NCI-H460 (cell line): ENCODE results near the gene ZNF550. TPM values are rescaled to one million over a fixed set of nuclear protein-coding genes. Genes with fewer than 3 reads are reported as not detected.

Experiments used
- DNase-seq: peaks from one replicate; pipeline ENCODE4 v3.0.0-alpha.2; 2016; ENCODE audit warnings: low read depth; ENCODE audit errors: extremely low read depth
- polyA plus RNA-seq: library from polyadenylated mRNA; depleted of rRNA; stranded (reverse); fragments of >200 nt; gene quantifications from 2 replicates; pipeline ENCODE4 v1.2.3, GENCODE V29; 2014; cell fraction: nucleus; rRNA removed
- total RNA-seq: library from RNA; depleted of rRNA; stranded (reverse); fragments of >200 nt; shearing (Covaris generic); gene quantifications from 2 replicates; pipeline ENCODE4 v1.2.3, GENCODE V29; 2014; rRNA removed

The ZNF550 gene
- 8.3 and 8.6 TPM in 2 replicates for total RNA-seq
- polyA plus RNA-seq = 14.9 and 18.8 TPM in 2 replicates

GRCh38 chr19:57559404-57560025 lies at the start of gene ZNF550:
ZNF550 (minus strand) TSS chr19:57559863; CDS start chr19:57559682, 181 bp downstream.
- peak; percentile 66 for DNase-seq

GRCh38 chr19:57606931-57607330 lies 47.3 kb upstream of the ZNF550 start:
- no peak for DNase-seq

- peak; percentile 88 for DNase-seq
Measured at GRCh38 chr19:57599761-57600383, 40.2 kb upstream of the ZNF550 start, which contains the start of gene ZNF530. ZNF530 (plus strand) TSS chr19:57599885; CDS start chr19:57604346, 4,461 bp downstream.

- DNase-seq = no peak
Measured at GRCh38 chr19:57599377-57599760, 39.7 kb upstream of the ZNF550 start.

GRCh38 chr19:57587529-57587928 lies 27.9 kb upstream of the ZNF550 start:
- no peak for DNase-seq

DNA sequence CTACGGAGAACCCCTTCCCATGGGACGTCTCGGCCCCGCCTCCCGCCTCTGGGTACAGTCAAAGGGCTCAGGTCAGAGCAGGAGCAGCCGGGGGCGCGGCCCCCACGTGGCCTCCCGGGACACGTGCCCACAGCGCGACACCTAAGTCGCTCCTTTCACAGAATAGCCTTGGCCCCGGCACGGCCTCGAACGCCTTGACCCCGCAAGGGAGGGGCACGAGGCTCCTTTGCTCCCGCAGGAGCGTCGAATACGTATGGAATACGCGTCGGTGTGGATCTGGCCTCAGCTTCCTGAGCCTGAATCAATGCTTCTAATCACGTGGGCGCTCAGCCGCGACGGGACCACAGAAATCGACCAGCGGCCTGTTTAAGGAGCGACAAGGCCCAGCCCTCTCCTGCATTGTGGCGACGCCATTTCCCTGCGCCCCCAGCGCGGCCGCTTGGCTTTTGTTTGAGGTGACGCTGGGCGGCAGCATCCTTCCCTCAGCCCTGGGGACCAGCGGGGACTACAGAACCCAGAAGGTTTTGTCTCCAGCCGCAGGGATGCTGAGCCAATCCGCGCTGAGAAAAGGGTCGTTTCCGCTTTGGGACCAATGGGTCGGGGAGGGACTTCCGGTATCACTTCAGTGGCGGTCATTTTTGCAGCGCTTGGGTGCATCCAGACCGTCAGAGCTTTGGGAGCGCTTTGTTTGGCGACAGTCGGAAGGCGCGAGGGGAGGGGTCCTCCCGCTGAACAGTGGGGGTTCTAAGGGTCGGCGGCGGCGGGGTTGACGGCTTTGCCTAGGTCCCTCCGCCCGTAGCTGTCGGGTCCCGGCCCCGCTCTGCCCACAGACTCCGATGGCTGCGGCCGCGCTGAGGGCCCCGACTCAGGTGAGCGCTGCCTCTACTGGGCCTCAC lies 24.1 kb upstream of the ZNF550 start, which contains the start of gene ZIK1:
ZIK1 (plus strand) TSS at position 625 of the 896 bp plus-strand sequence; CDS start at position 837, 212 bp downstream.
- DNase-seq = no peak

- DNase-seq = no peak
Measured at GRCh38 chr19:57583104-57583520, 23.4 kb upstream of the ZNF550 start.

DNA sequence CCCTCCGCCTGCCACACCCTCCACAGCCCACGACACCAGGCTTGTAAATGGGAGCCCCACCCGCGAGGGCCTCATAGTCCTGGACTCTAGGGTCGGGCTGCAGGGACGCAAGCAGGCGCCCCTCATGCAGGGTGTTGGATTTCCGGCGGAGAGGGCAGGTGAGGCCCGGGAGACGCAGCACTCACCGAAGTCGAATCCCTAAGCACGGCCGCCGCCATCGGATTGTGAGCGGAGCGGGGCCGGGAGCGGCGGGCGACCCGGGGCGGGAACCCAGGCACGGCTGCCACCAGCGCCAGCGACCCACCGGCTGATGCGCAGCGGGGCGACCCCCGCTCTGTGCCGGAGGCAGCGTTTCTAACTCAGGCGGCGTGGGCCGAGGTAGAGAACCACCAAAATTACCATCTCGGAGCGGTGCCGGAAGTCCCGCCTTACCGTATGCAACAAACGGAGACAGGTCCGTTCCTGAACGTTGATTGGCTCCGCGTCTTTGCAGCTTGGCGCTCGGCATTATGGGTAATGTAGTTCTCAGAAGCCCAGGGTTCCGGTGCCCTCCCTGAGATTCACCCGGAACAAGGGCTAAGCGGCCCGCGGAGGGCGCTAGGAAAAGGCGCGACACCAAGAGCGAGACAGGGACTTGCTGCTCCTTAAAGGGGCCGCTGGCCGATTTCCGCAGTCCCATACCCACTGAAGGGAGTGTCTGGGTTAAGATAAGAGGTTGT lies 19.0 kb upstream of the ZNF550 start, which contains the start of gene ZNF416:
ZNF416 (minus strand) TSS at position 425 of the 719 bp plus-strand sequence; CDS start at position 218, 207 bp downstream.
- peak; percentile 94 for DNase-seq

GRCh38 chr19:57576661-57577060 lies 17.0 kb upstream of the ZNF550 start:
- DNase-seq = no peak

- DNase-seq = no peak
Measured at GRCh38 chr19:57572415-57572947, 12.8 kb upstream of the ZNF550 start.

GRCh38 chr19:57570707-57571106 lies 11.0 kb upstream of the ZNF550 start:
- DNase-seq = no peak

GRCh38 chr19:57566396-57567265 lies 7.0 kb upstream of the ZNF550 start:
- no peak for DNase-seq

DNA sequence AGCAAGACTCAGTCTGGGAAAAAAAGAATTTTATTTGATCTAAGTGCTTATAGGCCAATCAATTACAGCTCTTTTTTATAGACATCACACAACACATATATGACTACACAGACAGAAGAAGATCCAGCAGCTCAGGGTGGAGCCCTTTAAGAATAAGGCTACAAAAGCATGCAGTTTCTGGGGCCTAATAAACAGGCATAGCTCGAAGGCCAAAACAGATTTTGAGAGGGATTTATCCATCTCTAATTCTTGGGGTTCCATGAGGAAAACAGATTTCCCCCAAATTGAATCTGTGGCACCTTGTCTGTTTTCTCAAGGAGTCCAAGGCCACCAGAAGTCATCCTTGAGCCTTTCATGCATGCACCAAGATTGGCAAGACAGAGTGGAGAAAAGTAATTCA lies 3.9 kb upstream of the ZNF550 start:
- no peak for DNase-seq

- DNase-seq = peak; percentile 41
Measured at GRCh38 chr19:57560049-57560491, 407 bp upstream of the ZNF550 start.

- DNase-seq = no peak
Measured at GRCh38 chr19:57559008-57559403, 657 bp downstream of the ZNF550 start.

GRCh38 chr19:57558525-57558924 lies 1.1 kb downstream of the ZNF550 start:
- DNase-seq = no peak

DNA sequence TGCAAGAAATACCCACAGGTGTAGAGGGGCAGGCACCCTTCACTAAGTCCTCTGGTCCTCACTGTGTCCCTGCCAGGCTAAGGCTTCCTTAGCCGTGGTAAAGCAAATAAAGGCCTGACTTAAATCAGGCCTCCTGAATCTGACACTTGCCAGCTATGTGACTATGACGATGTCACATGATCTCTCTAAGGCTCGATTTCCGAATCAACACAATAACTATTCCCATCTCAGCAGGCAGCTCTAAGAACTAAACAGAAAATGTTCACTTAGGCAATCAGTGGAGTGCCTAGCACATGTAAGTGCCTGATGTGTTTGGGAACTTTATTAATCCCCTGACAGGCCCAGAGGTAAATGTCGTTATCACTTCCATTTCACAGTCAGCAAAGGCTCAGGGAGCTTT lies 2.0 kb downstream of the ZNF550 start:
- DNase-seq = no peak

DNA sequence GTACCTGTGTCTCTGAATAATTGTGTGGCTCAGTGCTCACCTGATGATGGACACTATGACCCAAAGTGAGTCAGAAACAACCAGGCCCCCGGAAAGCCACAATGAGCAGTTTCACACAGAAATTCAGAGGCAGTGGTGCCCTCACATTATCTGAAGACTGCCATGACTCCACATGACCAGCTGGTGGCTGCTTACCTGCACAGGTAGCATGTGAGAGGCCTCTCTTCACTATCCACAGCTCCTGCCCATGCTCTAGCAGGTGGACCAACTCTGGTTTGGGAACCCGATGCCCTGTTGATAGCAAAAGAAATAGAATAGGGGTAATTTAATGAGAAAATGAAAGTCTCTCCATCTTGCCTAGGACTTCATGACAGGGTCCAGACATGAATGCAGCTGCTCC lies 7.2 kb downstream of the ZNF550 start:
- DNase-seq = no peak

- no peak for DNase-seq
Measured at GRCh38 chr19:57546513-57546912, 13.2 kb downstream of the ZNF550 start.
